ENCODE measurements around the gene MPC1L.

MPC1L gene

DNA sequence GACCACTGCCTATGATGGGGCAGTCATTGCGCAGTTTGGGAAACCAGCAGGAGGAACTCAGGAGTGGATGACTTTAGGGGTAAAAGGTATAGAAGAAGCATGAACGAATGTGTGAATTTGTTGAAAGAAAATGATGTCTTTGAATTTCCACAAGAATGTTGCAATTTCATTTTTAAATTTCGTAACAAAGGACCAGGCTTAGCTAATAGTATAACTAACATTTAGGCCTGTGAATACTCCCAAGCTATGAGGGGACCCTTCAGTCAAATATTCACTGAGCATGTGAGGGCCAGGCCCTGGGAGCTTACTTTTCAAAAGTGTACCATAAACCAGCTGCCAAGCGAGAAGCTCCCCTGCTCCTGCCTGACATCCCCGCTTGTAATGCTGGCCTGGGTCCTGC is 5.3 kb downstream of the MPC1L start:
- Histone ChIP-seq H3K79me2 (ENCODE audit: control insufficient read depth, insufficient read depth, low read length, unreplicated experiment) (no peaks in the 10 kb centered on the region), H3K27me3 (ENCODE audit: insufficient read depth, low read length) (no peaks in the 10 kb centered on the region), H3K4me3 (ENCODE audit: low read depth, low read length) (no peak overlapping the region), H2AFZ (ENCODE audit: low read length, unreplicated experiment) (no peak overlapping the region), H3K27ac (ENCODE audit: low read depth, low read length) (no peak overlapping the region), H3K4me1 (ENCODE audit: control insufficient read depth, insufficient read depth, low read length, unreplicated experiment) (no peaks in the 10 kb centered on the region), H3K36me3 (ENCODE audit: insufficient read depth, low read length) (no peaks in the 10 kb centered on the region)

GRCh38 chrX:40632199-40632598 is 9.0 kb downstream of the MPC1L start:
- peaks cover 2% of the 10 kb centered on the region for H3K79me2 ChIP-seq (ENCODE audit: control insufficient read depth, insufficient read depth, low read length, unreplicated experiment)
- no peak overlapping the region for H3K27ac ChIP-seq (ENCODE audit: low read depth, low read length)
- H3K4me1 ChIP-seq (ENCODE audit: control insufficient read depth, insufficient read depth, low read length, unreplicated experiment) = no peaks in the 10 kb centered on the region
- no peak overlapping the region for H2AFZ ChIP-seq (ENCODE audit: low read length, unreplicated experiment)
- H3K4me3 ChIP-seq (ENCODE audit: low read depth, low read length) = no peak overlapping the region
- H3K36me3 ChIP-seq (ENCODE audit: insufficient read depth, low read length) = peaks cover 18% of the 10 kb centered on the region; the same call in 1 of the 2 replicates
- H3K27me3 ChIP-seq (ENCODE audit: insufficient read depth, low read length) = no peaks in the 10 kb centered on the region

DNA sequence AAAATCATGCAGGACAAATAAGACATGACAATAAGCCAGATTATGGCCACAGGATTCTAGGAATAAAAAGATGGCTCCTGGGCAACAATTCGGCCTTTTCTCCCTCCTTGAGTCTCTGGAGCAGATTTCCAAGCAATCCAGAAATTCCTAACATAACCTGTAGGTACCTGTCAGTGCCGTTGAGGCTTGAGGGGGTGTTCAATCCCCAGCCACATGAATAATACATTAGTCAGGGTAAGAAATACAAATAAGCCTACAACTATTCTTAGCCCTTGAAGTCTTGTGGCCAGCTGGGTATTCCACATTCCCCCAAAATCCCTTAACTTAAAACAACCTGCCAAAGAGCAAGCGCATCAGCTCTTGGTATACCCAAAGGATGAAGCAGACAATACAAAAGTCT is 14.5 kb downstream of the MPC1L start:
- Histone ChIP-seq H3K27ac (ENCODE audit: low read depth, low read length) (no peak overlapping the region), H3K4me3 (ENCODE audit: low read depth, low read length) (no peak overlapping the region), H2AFZ (ENCODE audit: low read length, unreplicated experiment) (no peak overlapping the region), H3K4me1 (ENCODE audit: control insufficient read depth, insufficient read depth, low read length, unreplicated experiment) (no peaks in the 10 kb centered on the region), H3K36me3 (ENCODE audit: insufficient read depth, low read length) (peaks cover 24% of the 10 kb centered on the region; the same call in 1 of the 2 replicates), H3K27me3 (ENCODE audit: insufficient read depth, low read length) (no peaks in the 10 kb centered on the region), H3K79me2 (ENCODE audit: control insufficient read depth, insufficient read depth, low read length, unreplicated experiment) (peaks cover 38% of the 10 kb centered on the region)

DNA sequence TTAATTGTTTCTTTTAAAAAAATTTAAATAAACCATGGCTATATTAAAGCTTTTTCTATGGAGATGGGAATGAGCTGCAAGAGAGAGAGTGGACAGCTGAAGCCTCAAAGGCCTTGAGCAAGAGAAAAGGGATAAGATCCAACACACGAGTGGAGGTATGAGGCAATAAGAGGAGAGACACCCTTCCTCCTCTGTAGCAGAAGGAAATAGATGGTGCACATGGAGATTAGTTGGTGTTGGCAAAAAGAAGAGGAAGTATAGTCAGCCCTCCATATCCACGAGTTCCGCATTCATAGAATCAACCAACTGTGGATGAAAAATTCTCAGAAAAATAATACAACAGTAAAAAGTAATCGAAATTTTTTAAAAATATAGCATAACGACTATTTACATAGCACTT is 20.9 kb downstream of the MPC1L start:
- Histone ChIP-seq H3K4me3 (ENCODE audit: low read depth, low read length) (peak overlapping the region; percentile 79), H3K79me2 (ENCODE audit: control insufficient read depth, insufficient read depth, low read length, unreplicated experiment) (peaks cover 69% of the 10 kb centered on the region), H3K36me3 (ENCODE audit: insufficient read depth, low read length) (0 out of 2 replicates have a peak, but pooled peaks cover 5% of the 10 kb centered on the region), H3K4me1 (ENCODE audit: control insufficient read depth, insufficient read depth, low read length, unreplicated experiment) (peaks cover 3% of the 10 kb centered on the region), H2AFZ (ENCODE audit: low read length, unreplicated experiment) (no peak overlapping the region), H3K27ac (ENCODE audit: low read depth, low read length) (peak overlapping the region; percentile 95), H3K27me3 (ENCODE audit: insufficient read depth, low read length) (no peaks in the 10 kb centered on the region)

DNA sequence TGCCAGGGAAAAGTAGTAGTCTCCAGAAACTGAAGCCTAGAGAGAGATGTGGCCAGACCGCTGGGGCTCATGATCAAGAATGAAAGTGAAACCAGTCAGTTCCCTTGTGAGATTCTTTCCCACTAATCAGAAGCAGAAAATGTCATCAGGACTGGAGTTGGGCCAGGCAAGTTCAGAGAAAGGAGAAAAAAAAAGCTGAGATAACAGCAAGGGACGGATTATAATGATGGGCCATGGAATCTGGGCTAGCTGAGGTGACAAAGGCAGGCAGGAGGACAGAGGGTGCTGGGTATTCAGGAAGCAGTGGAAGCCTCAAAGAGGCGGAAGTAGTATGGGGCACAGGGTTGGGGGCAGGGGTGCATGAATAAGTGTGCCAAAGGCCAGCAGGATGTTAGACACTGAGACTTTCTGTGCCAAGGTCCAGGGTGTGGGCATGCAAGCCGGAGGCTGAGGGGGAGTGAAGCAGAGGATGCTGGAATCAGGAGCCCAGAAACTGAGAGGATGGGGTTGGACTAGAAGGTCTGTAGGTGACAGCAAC is 21.7 kb downstream of the MPC1L start:
- H3K27ac ChIP-seq (ENCODE audit: low read depth, low read length) = peak overlapping the region; percentile 95
- peaks cover 3% of the 10 kb centered on the region for H3K4me1 ChIP-seq (ENCODE audit: control insufficient read depth, insufficient read depth, low read length, unreplicated experiment)
- H3K36me3 ChIP-seq (ENCODE audit: insufficient read depth, low read length) = no peaks in the 10 kb centered on the region
- peaks cover 63% of the 10 kb centered on the region for H3K79me2 ChIP-seq (ENCODE audit: control insufficient read depth, insufficient read depth, low read length, unreplicated experiment)
- no peaks in the 10 kb centered on the region for H3K27me3 ChIP-seq (ENCODE audit: insufficient read depth, low read length)
- peak overlapping the region; percentile 79 for H3K4me3 ChIP-seq (ENCODE audit: low read depth, low read length)
- peak overlapping the region; percentile 68 for H2AFZ ChIP-seq (ENCODE audit: low read length, unreplicated experiment)

GRCh38 chrX:40646489-40647306 is 23.5 kb downstream of the MPC1L start:
- peaks cover 3% of the 10 kb centered on the region for H3K4me1 ChIP-seq (ENCODE audit: control insufficient read depth, insufficient read depth, low read length, unreplicated experiment)
- no peaks in the 10 kb centered on the region for H3K27me3 ChIP-seq (ENCODE audit: insufficient read depth, low read length)
- peak overlapping the region; percentile 62 for H3K27ac ChIP-seq (ENCODE audit: low read depth, low read length)
- H3K79me2 ChIP-seq (ENCODE audit: control insufficient read depth, insufficient read depth, low read length, unreplicated experiment) = peaks cover 51% of the 10 kb centered on the region
- H3K4me3 ChIP-seq (ENCODE audit: low read depth, low read length) = peak overlapping the region; percentile 98
- no peak overlapping the region for H2AFZ ChIP-seq (ENCODE audit: low read length, unreplicated experiment)
- H3K36me3 ChIP-seq (ENCODE audit: insufficient read depth, low read length) = no peaks in the 10 kb centered on the region

- Histone ChIP-seq H3K4me1 (ENCODE audit: control insufficient read depth, insufficient read depth, low read length, unreplicated experiment) (peaks cover 3% of the 10 kb centered on the region), H2AFZ (ENCODE audit: low read length, unreplicated experiment) (peak within 1 kb of the TSS; percentile 50), H3K27ac (ENCODE audit: low read depth, low read length) (peak within 1 kb of the TSS; percentile 62), H3K4me3 (ENCODE audit: low read depth, low read length) (peak within 1 kb of the TSS; percentile 98), H3K79me2 (ENCODE audit: control insufficient read depth, insufficient read depth, low read length, unreplicated experiment) (peaks cover 43% of the 10 kb centered on the region), H3K27me3 (ENCODE audit: insufficient read depth, low read length) (no peaks in the 10 kb centered on the region), H3K36me3 (ENCODE audit: insufficient read depth, low read length) (no peaks in the 10 kb centered on the region)
Measured at GRCh38 chrX:40647307-40648197, 24.3 kb downstream of the MPC1L start, which contains the start of gene CXorf38. Gene CXorf38, minus strand, starts transcription at chrX:40647561. Its CDS starts 41 bp downstream, at chrX:40647520.

DNA sequence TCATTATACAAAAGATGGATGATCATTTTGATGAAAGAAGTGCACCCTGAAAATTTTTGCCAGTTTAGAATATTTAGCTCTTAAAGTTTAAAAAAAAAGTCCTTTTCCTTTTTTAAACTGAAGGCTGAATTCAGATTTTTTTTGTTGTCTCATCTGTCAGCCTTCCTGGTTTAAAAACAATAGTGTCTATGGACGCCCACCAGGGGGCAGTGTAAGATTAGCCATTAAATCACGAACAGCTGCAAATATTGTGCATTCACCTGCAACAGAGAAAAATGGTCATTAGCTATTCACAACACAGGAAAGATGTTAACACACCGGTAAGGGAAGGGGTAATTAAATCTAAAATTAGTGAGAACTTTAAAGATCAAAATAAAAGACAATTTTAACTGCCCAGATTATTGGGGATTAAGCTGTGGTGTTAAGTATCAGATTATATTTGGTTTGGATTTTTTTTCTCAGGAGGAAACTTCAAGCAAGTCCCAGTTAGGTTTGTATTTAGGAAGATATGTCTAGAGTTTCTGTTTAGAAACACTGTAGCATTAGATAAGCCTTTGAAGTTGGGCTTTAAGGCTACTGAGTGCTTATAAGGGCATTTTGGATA is 28.5 kb downstream of the MPC1L start:
- no peak overlapping the region for H2AFZ ChIP-seq (ENCODE audit: low read length, unreplicated experiment)
- no peak overlapping the region for H3K27ac ChIP-seq (ENCODE audit: low read depth, low read length)
- no peaks in the 10 kb centered on the region for H3K27me3 ChIP-seq (ENCODE audit: insufficient read depth, low read length)
- no peaks in the 10 kb centered on the region for H3K36me3 ChIP-seq (ENCODE audit: insufficient read depth, low read length)
- no peaks in the 10 kb centered on the region for H3K4me1 ChIP-seq (ENCODE audit: control insufficient read depth, insufficient read depth, low read length, unreplicated experiment)
- no peak overlapping the region for H3K4me3 ChIP-seq (ENCODE audit: low read depth, low read length)
- peaks cover 6% of the 10 kb centered on the region for H3K79me2 ChIP-seq (ENCODE audit: control insufficient read depth, insufficient read depth, low read length, unreplicated experiment)

DNA sequence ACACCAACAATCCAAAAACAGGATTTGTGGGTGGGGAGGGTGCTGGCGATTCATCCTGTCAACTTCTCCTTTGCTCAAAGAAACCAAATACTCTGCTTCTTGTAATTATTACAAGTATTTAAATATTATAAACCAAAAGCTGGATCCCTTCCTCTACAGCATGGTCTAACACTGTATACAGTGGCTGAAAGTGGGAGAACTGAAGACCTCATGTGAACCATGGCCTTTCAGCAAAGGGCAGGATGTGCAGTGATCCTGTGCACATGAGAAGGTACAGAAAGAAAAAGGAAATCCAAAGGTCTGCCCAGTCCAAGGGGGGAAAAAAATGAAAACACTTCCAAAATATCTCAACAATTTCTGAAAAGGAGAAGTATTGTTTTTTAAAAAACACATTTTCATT is 29.4 kb downstream of the MPC1L start:
- no peak overlapping the region for H3K4me3 ChIP-seq (ENCODE audit: low read depth, low read length)
- no peaks in the 10 kb centered on the region for H3K79me2 ChIP-seq (ENCODE audit: control insufficient read depth, insufficient read depth, low read length, unreplicated experiment)
- H2AFZ ChIP-seq (ENCODE audit: low read length, unreplicated experiment) = no peak overlapping the region
- H3K27me3 ChIP-seq (ENCODE audit: insufficient read depth, low read length) = no peaks in the 10 kb centered on the region
- H3K4me1 ChIP-seq (ENCODE audit: control insufficient read depth, insufficient read depth, low read length, unreplicated experiment) = no peaks in the 10 kb centered on the region
- no peaks in the 10 kb centered on the region for H3K36me3 ChIP-seq (ENCODE audit: insufficient read depth, low read length)
- H3K27ac ChIP-seq (ENCODE audit: low read depth, low read length) = no peak overlapping the region

- Histone ChIP-seq H3K4me1 (ENCODE audit: control insufficient read depth, insufficient read depth, low read length, unreplicated experiment) (no peaks in the 10 kb centered on the region), H3K4me3 (ENCODE audit: low read depth, low read length) (no peak overlapping the region), H2AFZ (ENCODE audit: low read length, unreplicated experiment) (no peak overlapping the region), H3K27ac (ENCODE audit: low read depth, low read length) (no peak overlapping the region), H3K27me3 (ENCODE audit: insufficient read depth, low read length) (no peaks in the 10 kb centered on the region), H3K79me2 (ENCODE audit: control insufficient read depth, insufficient read depth, low read length, unreplicated experiment) (no peaks in the 10 kb centered on the region), H3K36me3 (ENCODE audit: insufficient read depth, low read length) (no peaks in the 10 kb centered on the region)
Measured at GRCh38 chrX:40653535-40653934, 30.3 kb downstream of the MPC1L start.

Measured in ACC112 (cell line).